KBM-7 (cell line): ENCODE data around the gene NUCKS1.

Experiments used
- DNase-seq: peaks from one replicate; pipeline ENCODE4 v3.0.0-alpha.2; 2015
- in situ Hi-C: fragments of 300-500 bp; cut with MboI; formaldehyde crosslinking; loops from 2 replicates; pipeline ENCODE4 v1.14.3; 2020; ENCODE audit warnings: low sequenced_read_pairs, low pct_unique_long_range_greater_than_20kb, mixed read lengths

The NUCKS1 gene

GRCh38 chr1:205663286-205663936 is 86.6 kb downstream of the NUCKS1 start:
- DNase-seq, result no peak
- in situ Hi-C loops, result no loop called here
